Heart right ventricle (tissue), 16 donors: Measurements from ENCODE around the gene PRR11. TPM values are rescaled to one million over a fixed set of nuclear protein-coding genes. Genes with fewer than 3 reads are reported as not detected.

Source experiments
- ATAC-seq, 8 donors: fragments of 200-7000 bp; cut with Tn5 transposase; one replicate each; pipeline ENCODE4 v1.9.1; 2020; ENCODE audit warnings: mild to moderate bottlenecking in 8 of 8, moderate library complexity in 8 of 8, moderate number of reproducible peaks in 1 of 8
- DNase-seq, 2 donors: peaks; one replicate each; pipeline ENCODE4 v3.0.0-alpha.2; 2020
- H3K27ac ChIP-seq, 10 donors: fragments of 200-600 bp; sonication (generic) in 2 of 10; one replicate each; pipeline versions ENCODE4 v1.5.0 to v1.8.0; 2020 to 2022; ENCODE audit warnings: mild to moderate bottlenecking in 3 of 10
- H3K27me3 ChIP-seq, 7 donors: fragments of 200-600 bp; one replicate each; pipeline ENCODE4 v1.8.0; 2021 to 2022; ENCODE audit warnings: mild to moderate bottlenecking in 2 of 7
- H3K36me3 ChIP-seq, 9 donors: fragments of 200-600 bp; sonication (generic) in 1 of 9; one replicate each; pipeline versions ENCODE4 v1.5.0 to v1.8.0; 2020 to 2022; ENCODE audit warnings: mild to moderate bottlenecking in 2 of 9
- H3K4me1 ChIP-seq, 9 donors: fragments of 200-600 bp; sonication (generic) in 1 of 9; one replicate each; pipeline versions ENCODE4 v1.5.0 to v1.8.0; 2020 to 2022; ENCODE audit warnings: mild to moderate bottlenecking in 4 of 9
- H3K4me3 ChIP-seq, 10 donors: fragments of 200-600 bp; sonication (generic) in 2 of 10; one replicate each; pipeline versions ENCODE4 v1.5.0 to v1.8.0; 2020 to 2022; ENCODE audit warnings: mild to moderate bottlenecking in 7 of 10, moderate library complexity in 2 of 10
- H3K9me3 ChIP-seq, 11 donors: fragments of 200-600 bp in 10 of 11; sonication (generic) in 2 of 11; one replicate each; pipeline versions ENCODE4 v1.5.0 to v1.8.0; 2013 to 2022; ENCODE audit warnings: mild to moderate bottlenecking in 2 of 11, control low read depth in 1 of 11, moderate library complexity in 1 of 11
- CTCF ChIP-seq, 9 donors: fragments of 200-600 bp; sonication (generic) in 2 of 9; IDR thresholded peaks; one replicate each; pipeline versions ENCODE4 v1.5.0 to v1.8.0; 2021 to 2022; ENCODE audit warnings: antibody characterized with exemption in 9 of 9, mild to moderate bottlenecking in 5 of 9, moderate library complexity in 1 of 9
- WGBS, 2 donors: extraction: QIAGEN DNeasy Blood & Tissue Kit; methylation state at CpG; one replicate each; pipeline ENCODE4 v1.1.7; 2013; ENCODE audit warnings: inconsistent platforms in 1 of 2; 5-methylcytosine and 5-hydroxymethylcytosine counted together
- intact Hi-C, 10 donors: fragments of 100-400 bp; cut with DNase I; formaldehyde crosslinking; loops; one replicate each; pipeline versions ENCODE4 v1.11.1 to v1.14.2; 2022
- polyA plus RNA-seq, 2 donors: library from polyadenylated mRNA; stranded (reverse); fragments of 200-250 nt; gene quantifications; one replicate each; pipeline ENCODE4 v1.2.3, GENCODE V29; 2013
- total RNA-seq, 10 donors: library from RNA; stranded (reverse); fragmentation: NEBNext Ultra II Directional in 3 of 10; extraction: Animal tissue kit (Norgen Biotek cat#: 25700) in 3 of 10; gene quantifications; one replicate each; pipeline versions ENCODE4 v1.2.1 to v1.2.4, GENCODE V29; 2021 to 2023
- donor health status: Arrhythmogenic right ventricular cardiomyopathy.
- donor health status: ischemic (EF 13 %, LVEDD 7.1; RV severe dilation, severe dysfunction).
- donor health status: healthy with polysubstance abuse.
- donor health status: DM: no; HTN: yes; CAD: no.
- donor health status: DM: no; HTN: no; CAD: no.
- donor health status: ischemic (EF 25% LVEDD 6.9; RV normal size, moderate dysfunction).
- donor health status: ischemic (EF 25% LVEDD 5.7; RV mildly dilated, moderate dysfunction).
- donor health status: healthy.
- donor health status: DM: yes; HTN: yes; CAD: no.
- donor health status: Ischemic cardiomyopathy.
- donor health status: ischemic (EF 35%, LVEDD 5.7; RV mildly dilated, moderate dysfunction).
- donor health status: nonischemic (EF 11% LVEDD 7.7; RV severe dilation, severe dysfunction).
- donor health status: DM: yes; HTN: yes; CAD: no.
- donor health status: PGD.
- donor health status: ischemic (EF 29% LVEDD 5.4; RV normal size, mild dysfunction).
- donor health status: nonischemic (EF 23%, LVEDD 6.1; RV moderate dilation, normal function).

The PRR11 gene
- total and polyA plus RNA-seq, 12 donors = 0.29 to 6.9 (median 1.1) TPM

GRCh38 chr17:59190806-59191205, 35.3 kb downstream of the PRR11 start:
- intact Hi-C loops = no loop called here
- H3K36me3 ChIP-seq = peaks cover 0 to 71% (median 0%) of the 10 kb centered on the region in 9 donors
- H3K9me3 ChIP-seq = no peaks in the 10 kb centered on the region
- H3K4me3 ChIP-seq = no peak overlapping the region
- ATAC-seq = no peak
- TF ChIP-seq CTCF (IDR thresholded peaks at IDR 0.05) = no peak
- H3K27ac ChIP-seq = no peak overlapping the region
- WGBS, 2 donors = 94 to 96% methylated on average over 2 of the region's 2 CpGs
- no peaks in the 10 kb centered on the region for H3K4me1 ChIP-seq
- H3K27me3 ChIP-seq = no peaks in the 10 kb centered on the region
- DNase-seq = no peak

- no peak for ATAC-seq
- H3K36me3 ChIP-seq = peaks cover 0 to 80% (median 0%) of the 10 kb centered on the region in 9 donors
Observed at GRCh38 chr17:59193336-59193862, 37.9 kb downstream of the PRR11 start.

GRCh38 chr17:59199398-59199797, 43.9 kb downstream of the PRR11 start:
- no peak overlapping the region for H3K27ac ChIP-seq
- no peak overlapping the region for H3K4me3 ChIP-seq
- peaks cover 0 to 85% (median 0%) of the 10 kb centered on the region in 9 donors for H3K36me3 ChIP-seq
- ATAC-seq = no peak
- H3K4me1 ChIP-seq = no peaks in the 10 kb centered on the region
- WGBS, 2 donors = 94% methylated on average over 4 of the region's 4 CpGs
- DNase-seq = no peak
- TF ChIP-seq CTCF (IDR thresholded peaks at IDR 0.05) = no peak
- no peaks in the 10 kb centered on the region for H3K27me3 ChIP-seq
- no peaks in the 10 kb centered on the region for H3K9me3 ChIP-seq
- intact Hi-C loops = no loop called here

More at GRCh38 chr17:59193336-59193862, 37.9 kb downstream of the PRR11 start:
- 94 to 97% methylated on average over 3 of the region's 3 CpGs for WGBS, 2 donors
- no peak overlapping the region for H3K4me3 ChIP-seq
- intact Hi-C loops = no loop called here
- no peak for DNase-seq
- no peaks in the 10 kb centered on the region for H3K4me1 ChIP-seq
- H3K27me3 ChIP-seq = no peaks in the 10 kb centered on the region
- no peaks in the 10 kb centered on the region for H3K9me3 ChIP-seq
- no peak for TF ChIP-seq CTCF (IDR thresholded peaks at IDR 0.05)
- no peak overlapping the region for H3K27ac ChIP-seq

- intact Hi-C loops = no loop called here
- Histone ChIP-seq H3K27me3 (no peaks in the 10 kb centered on the region), H3K4me1 (no peaks in the 10 kb centered on the region), H3K36me3 (peaks cover 0 to 56% (median 0%) of the 10 kb centered on the region in 9 donors), H3K4me3 (no peak overlapping the region), H3K9me3 (no peaks in the 10 kb centered on the region), H3K27ac (no peak overlapping the region)
- 95 to 100% methylated on average over 1 of the region's 1 CpG for WGBS, 2 donors
- ATAC-seq (no peak), DNase-seq (no peak)
- no peak for TF ChIP-seq CTCF (IDR thresholded peaks at IDR 0.05)
Observed at GRCh38 chr17:59202320-59202719, 46.8 kb downstream of the PRR11 start.
